ENCODE results near the gene PRICKLE3. TPM values are rescaled to one million over a fixed set of nuclear protein-coding genes. Genes with fewer than 3 reads are reported as not detected.

PRICKLE3 gene
- total RNA-seq, 1 donor from 2014 or later = 16.4 TPM

- TF ChIP-seq CTCF (IDR thresholded peaks at IDR 0.05) = no peak
- H3K4me1 ChIP-seq = peaks cover 3% of the 10 kb centered on the region
- H3K4me3 ChIP-seq = peak within 1 kb of the TSS; percentile 37
- ATAC-seq (peak; percentile 99), DNase-seq (peak; percentile 93)
- intact Hi-C loops (cut with DNase I) = no loop called here
- H3K36me3 ChIP-seq = no peaks in the 10 kb centered on the region
- no peaks in the 10 kb centered on the region for H3K9me3 ChIP-seq
- peak within 1 kb of the TSS; percentile 58 for H3K27ac ChIP-seq
- no peaks in the 10 kb centered on the region for H3K27me3 ChIP-seq
These were observed 14.0 kb upstream of the PRICKLE3 start, which contains the start of gene SYP for GRCh38 chrX:49199906-49200771. SYP (minus strand) TSS chrX:49200193; CDS start chrX:49200186, 7 bp downstream.

GRCh38 chrX:49199315-49199595 lies 13.1 kb upstream of the PRICKLE3 start:
- intact Hi-C loops (cut with DNase I) = no loop called here
- no peak for DNase-seq
- no peaks in the 10 kb centered on the region for H3K27me3 ChIP-seq
- TF ChIP-seq CTCF (IDR thresholded peaks at IDR 0.05) = no peak
- peaks cover 3% of the 10 kb centered on the region for H3K4me1 ChIP-seq
- no peak overlapping the region for H3K4me3 ChIP-seq
- H3K9me3 ChIP-seq = no peaks in the 10 kb centered on the region
- H3K36me3 ChIP-seq = no peaks in the 10 kb centered on the region
- no peak for ATAC-seq
- no peak overlapping the region for H3K27ac ChIP-seq

- ATAC-seq (no peak), DNase-seq (no peak)
- intact Hi-C loops (cut with DNase I) = no loop called here
- H3K4me3 ChIP-seq = no peak overlapping the region
- no peak overlapping the region for H3K27ac ChIP-seq
- H3K36me3 ChIP-seq = no peaks in the 10 kb centered on the region
- no peak for TF ChIP-seq CTCF (IDR thresholded peaks at IDR 0.05)
- no peaks in the 10 kb centered on the region for H3K27me3 ChIP-seq
- peaks cover 3% of the 10 kb centered on the region for H3K4me1 ChIP-seq
- no peaks in the 10 kb centered on the region for H3K9me3 ChIP-seq
These were observed 12.6 kb upstream of the PRICKLE3 start for GRCh38 chrX:49198540-49199314.

DNA sequence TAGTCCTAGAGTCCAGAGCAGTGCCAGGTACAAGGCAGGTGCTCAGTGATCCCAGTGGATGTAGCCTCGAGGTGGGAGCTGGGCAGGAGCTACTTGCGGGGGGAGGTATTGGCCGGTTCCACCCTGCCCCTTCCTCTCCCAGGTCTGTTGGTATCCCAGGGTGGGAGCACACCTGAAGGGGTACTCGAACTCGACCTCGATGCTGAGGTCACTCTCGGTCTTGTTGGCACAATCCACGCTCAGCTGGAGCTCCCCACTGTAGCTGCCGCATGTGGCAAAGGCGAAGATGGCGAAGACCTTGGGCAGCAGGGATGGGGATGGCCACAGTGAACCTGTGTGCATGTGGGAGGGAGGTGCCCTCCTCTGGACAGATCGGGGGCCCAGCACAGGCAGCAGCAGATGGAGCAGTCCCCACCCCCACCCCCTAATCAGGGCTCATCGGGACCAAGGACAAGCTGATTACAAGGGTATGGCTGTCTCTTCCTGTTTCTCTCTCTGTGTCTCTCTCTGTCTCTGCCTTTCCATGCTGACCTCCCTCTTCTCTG lies 11.4 kb upstream of the PRICKLE3 start:
- peaks cover 3% of the 10 kb centered on the region for H3K4me1 ChIP-seq
- no peak overlapping the region for H3K27ac ChIP-seq
- no peak for TF ChIP-seq CTCF (IDR thresholded peaks at IDR 0.05)
- no peaks in the 10 kb centered on the region for H3K27me3 ChIP-seq
- intact Hi-C loops (cut with DNase I) = no loop called here
- no peaks in the 10 kb centered on the region for H3K9me3 ChIP-seq
- no peak overlapping the region for H3K4me3 ChIP-seq
- ATAC-seq = no peak
- DNase-seq = no peak
- H3K36me3 ChIP-seq = no peaks in the 10 kb centered on the region

GRCh38 chrX:49193542-49193964 lies 7.4 kb upstream of the PRICKLE3 start:
- Histone ChIP-seq H3K36me3 (no peaks in the 10 kb centered on the region), H3K27ac (no peak overlapping the region), H3K4me3 (no peak overlapping the region), H3K4me1 (no peaks in the 10 kb centered on the region), H3K27me3 (no peaks in the 10 kb centered on the region), H3K9me3 (no peaks in the 10 kb centered on the region)
- DNase-seq (no peak), ATAC-seq (no peak)
- TF ChIP-seq CTCF (IDR thresholded peaks at IDR 0.05) = no peak
- intact Hi-C loops (cut with DNase I) = no loop called here
